HepG2 (cell line): ENCODE data around the gene GGA1. TPM values are rescaled to one million over a fixed set of nuclear protein-coding genes. Genes with fewer than 3 reads are reported as not detected.

ENCODE experiments used
- ATF6 ChIP-seq: sonication (generic); formaldehyde crosslinking; conservative IDR thresholded peaks from 2 replicates; pipeline ENCODE4 v1.4.0; 2020; ENCODE audit warnings: missing genetic modification reagents
- ETS1 ChIP-seq: sonication (generic); formaldehyde crosslinking; IDR thresholded peaks from 2 replicates; pipeline ENCODE4 v1.4.0; 2020; ENCODE audit warnings: missing genetic modification reagents
- FOSL2 ChIP-seq: sonication (generic); formaldehyde crosslinking; IDR thresholded peaks from 2 replicates; pipeline ENCODE4 v1.4.0; 2020; ENCODE audit warnings: missing genetic modification reagents
- FOXA3 ChIP-seq: IDR thresholded peaks from 2 replicates; pipeline ENCODE4 v1.6.1; 2016; ENCODE audit warnings: missing genetic modification reagents, missing compliant biosample characterization
- MAX ChIP-seq: IDR thresholded peaks from 2 replicates; pipeline ENCODE4 v1.6.1; 2012; ENCODE audit warnings: inconsistent platforms
- MNT ChIP-seq: fragments of 450-650 bp; IDR thresholded peaks from 2 replicates; pipeline ENCODE4 v1.6.1; 2016
- MXI1 ChIP-seq: IDR thresholded peaks from 3 replicates; pipeline ENCODE4 v1.6.1; 2012; ENCODE audit warnings: low read depth, low read length, inconsistent platforms, borderline replicate concordance
- PATZ1 ChIP-seq: sonication (generic); formaldehyde crosslinking; IDR thresholded peaks from 2 replicates; pipeline ENCODE4 v1.4.0; 2020; ENCODE audit warnings: missing genetic modification reagents
- POGK ChIP-seq: sonication (generic); formaldehyde crosslinking; conservative IDR thresholded peaks from 2 replicates; pipeline ENCODE4 v1.8.0; 2022; ENCODE audit warnings: mild to moderate bottlenecking, moderate library complexity, missing genetic modification reagents
- RCOR2 ChIP-seq: IDR thresholded peaks from 2 replicates; pipeline ENCODE4 v1.6.1; 2016; ENCODE audit warnings: missing biosample characterization, missing genetic modification reagents
- SP2 ChIP-seq: sonication (generic); formaldehyde crosslinking; IDR thresholded peaks from 2 replicates; pipeline ENCODE4 v1.5.1; 2020; ENCODE audit warnings: mild to moderate bottlenecking, missing genetic modification reagents
- SRSF1 ChIP-seq: fragments of 200-400 bp; formaldehyde crosslinking; optimal IDR thresholded peaks from 2 replicates; pipeline ENCODE3; 2017; ENCODE audit warnings: mild to moderate bottlenecking, low read depth, low read length, moderate library complexity
- XRCC5 ChIP-seq: fragments of 200-400 bp; formaldehyde crosslinking; optimal IDR thresholded peaks from 2 replicates; pipeline ENCODE3; 2017; ENCODE audit warnings: mild to moderate bottlenecking, low read length
- ZFX ChIP-seq: sonication (generic); formaldehyde crosslinking; IDR thresholded peaks from 2 replicates; pipeline ENCODE4 v1.4.0; 2020; ENCODE audit warnings: mild to moderate bottlenecking, low read depth, missing genetic modification reagents, moderate library complexity
- ZNF276 ChIP-seq: sonication (generic); formaldehyde crosslinking; IDR thresholded peaks from 2 replicates; pipeline ENCODE4 v1.4.0; 2020; ENCODE audit warnings: mild to moderate bottlenecking, low read depth, missing genetic modification reagents
- ZNF431 ChIP-seq: sonication (generic); formaldehyde crosslinking; IDR thresholded peaks from 2 replicates; pipeline ENCODE4 v1.9.0; 2022; ENCODE audit warnings: missing genetic modification reagents, low read depth, mild to moderate bottlenecking, borderline replicate concordance
- ZNF773 ChIP-seq: sonication (generic); formaldehyde crosslinking; IDR thresholded peaks from 2 replicates; pipeline ENCODE4 v1.4.0; 2020; ENCODE audit warnings: missing genetic modification reagents, borderline replicate concordance
- polyA plus RNA-seq, 8 experiments: library from polyadenylated mRNA; depleted of rRNA in 3 of 8; stranded (reverse) in 7 of 8; unstranded in 1 of 8; fragments of >200 nt; fragmentation: Illumina TruSeq in 4 of 8; extraction: Trizol in 4 of 8; gene quantifications; 2 replicates each; pipeline versions ENCODE4 v1.2.1 to v1.2.3, GENCODE V29; 2011 to 2016; ENCODE audit warnings: low read depth in 4 of 8, missing spikeins in 1 of 8, mixed read lengths in 1 of 8; ENCODE audit not compliant: insufficient read depth in 1 of 8
- total RNA-seq, 5 experiments: library from RNA; depleted of rRNA; stranded (reverse); fragments of >200 nt; fragmentation: Illumina TruSeq; extraction: Trizol; gene quantifications; 2 replicates each; pipeline ENCODE4 v1.2.3, GENCODE V29; 2016; ENCODE audit warnings: low read depth in 1 of 5

The GGA1 gene
- total and polyA plus RNA-seq, 2 of the 13 experiments (the other 11 are each of a cell fraction or from before 2014, with no cell fraction given), result 29.1 to 87.2 TPM

GRCh38 chr22:37661160-37661924 is 52.7 kb downstream of the GGA1 start (continued):
- TF ChIP-seq ZNF276 (CRISPR knock-in tag) (no peak), ZFX (CRISPR knock-in tag) (peak; percentile 80), SRSF1 (no peak), ETS1 (CRISPR knock-in tag) (no peak), SP2 (0 out of 2 replicates have a peak, but pooled peaks have one; percentile 23), MNT (peak; percentile 64; the same call in 1 of the 2 replicates), ZNF773 (CRISPR knock-in tag) (no peak), ATF6 (CRISPR knock-in tag) (no peak), MAX (peak; percentile 48; the same call in 1 of the 2 replicates), ZNF431 (CRISPR knock-in tag) (no peak), RCOR2 (peak; percentile 56; the same call in 1 of the 2 replicates), FOSL2 (peak; percentile 45), FOXA3 (CRISPR knock-in tag) (peak; percentile 83), PATZ1 (CRISPR knock-in tag) (peak; percentile 74), POGK (CRISPR knock-in tag) (0 out of 2 replicates have a peak, but pooled peaks have one; percentile 1), XRCC5 (peak; percentile 60), MXI1 (peak; percentile 68; the same call in 1 of the 3 replicates)
